ENCODE data around the gene TCAP.

Gene TCAP

DNA sequence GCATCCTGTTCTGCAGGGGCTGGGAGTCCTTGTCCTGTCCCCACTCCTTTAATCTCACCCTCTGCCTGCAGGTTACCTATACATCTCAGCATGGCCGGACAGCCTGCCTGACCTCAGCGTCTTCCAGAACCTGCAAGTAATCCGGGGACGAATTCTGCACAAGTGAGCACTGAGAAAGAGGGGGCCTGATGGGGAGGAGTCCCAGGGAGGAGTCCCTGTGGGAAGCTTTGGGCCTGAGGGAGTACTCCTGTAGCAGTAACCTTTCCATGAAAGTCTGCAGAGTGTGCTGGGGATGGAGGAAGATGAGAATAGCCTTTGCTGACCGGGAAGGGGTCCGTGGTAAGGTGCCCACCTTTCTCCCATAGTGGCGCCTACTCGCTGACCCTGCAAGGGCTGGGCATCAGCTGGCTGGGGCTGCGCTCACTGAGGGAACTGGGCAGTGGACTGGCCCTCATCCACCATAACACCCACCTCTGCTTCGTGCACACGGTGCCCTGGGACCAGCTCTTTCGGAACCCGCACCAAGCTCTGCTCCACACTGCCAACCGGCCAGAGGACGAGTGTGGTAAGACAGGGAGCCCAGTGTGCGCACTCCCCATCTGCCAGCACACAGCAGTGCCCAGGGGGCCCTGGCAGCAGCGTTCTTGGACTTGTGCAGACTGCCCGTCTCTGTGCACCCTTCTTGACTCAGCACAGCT, 50.4 kb downstream of the TCAP start:
- no peaks in the 10 kb centered on the region for H3K9me2 ChIP-seq (replicated peaks; ENCODE audit: insufficient read depth, low read length)
- H3K79me2 ChIP-seq (ENCODE audit: low read length), result no peaks in the 10 kb centered on the region
- no peak for TF ChIP-seq CTCF (IDR thresholded peaks at IDR 0.05; ENCODE audit: low read length)
- no peak for TF ChIP-seq EZH2 (optimal IDR thresholded peaks at IDR 0.05; ENCODE audit: low read depth, low read length)
- H3K9me3 ChIP-seq (replicated peaks; ENCODE audit: insufficient read depth, low read length), result no peaks in the 10 kb centered on the region
- H3K4me3 ChIP-seq (ENCODE audit: low read length), result no peak overlapping the region
- no peaks in the 10 kb centered on the region for H4K20me1 ChIP-seq (ENCODE audit: insufficient read depth, low read length)
- no peaks in the 10 kb centered on the region for H3K4me1 ChIP-seq (ENCODE audit: low read length)
- H3F3A ChIP-seq (ENCODE audit: insufficient read depth, low read length), result no peaks in the 10 kb centered on the region
- no peak overlapping the region for H3K4me2 ChIP-seq (ENCODE audit: low read depth, low read length)
- DNase-seq, result no peak
- no peak overlapping the region for H3K27ac ChIP-seq (ENCODE audit: low read length)
- H3K9ac ChIP-seq (ENCODE audit: low read length), result no peak overlapping the region
- H2AFZ ChIP-seq (ENCODE audit: low read length), result no peak overlapping the region
- no peaks in the 10 kb centered on the region for H3K27me3 ChIP-seq (replicated peaks; ENCODE audit: insufficient read depth, low read length)
- no peaks in the 10 kb centered on the region for H3K36me3 ChIP-seq (replicated peaks; ENCODE audit: insufficient read depth, low read length)
